ENCODE data around the gene ATG2B. TPM values are rescaled to one million over a fixed set of nuclear protein-coding genes. Genes with fewer than 3 reads are reported as not detected.
A peak's percentile ranks its signal among the peaks of the same experiment; 100 is the strongest.

Gene ATG2B, protein sequence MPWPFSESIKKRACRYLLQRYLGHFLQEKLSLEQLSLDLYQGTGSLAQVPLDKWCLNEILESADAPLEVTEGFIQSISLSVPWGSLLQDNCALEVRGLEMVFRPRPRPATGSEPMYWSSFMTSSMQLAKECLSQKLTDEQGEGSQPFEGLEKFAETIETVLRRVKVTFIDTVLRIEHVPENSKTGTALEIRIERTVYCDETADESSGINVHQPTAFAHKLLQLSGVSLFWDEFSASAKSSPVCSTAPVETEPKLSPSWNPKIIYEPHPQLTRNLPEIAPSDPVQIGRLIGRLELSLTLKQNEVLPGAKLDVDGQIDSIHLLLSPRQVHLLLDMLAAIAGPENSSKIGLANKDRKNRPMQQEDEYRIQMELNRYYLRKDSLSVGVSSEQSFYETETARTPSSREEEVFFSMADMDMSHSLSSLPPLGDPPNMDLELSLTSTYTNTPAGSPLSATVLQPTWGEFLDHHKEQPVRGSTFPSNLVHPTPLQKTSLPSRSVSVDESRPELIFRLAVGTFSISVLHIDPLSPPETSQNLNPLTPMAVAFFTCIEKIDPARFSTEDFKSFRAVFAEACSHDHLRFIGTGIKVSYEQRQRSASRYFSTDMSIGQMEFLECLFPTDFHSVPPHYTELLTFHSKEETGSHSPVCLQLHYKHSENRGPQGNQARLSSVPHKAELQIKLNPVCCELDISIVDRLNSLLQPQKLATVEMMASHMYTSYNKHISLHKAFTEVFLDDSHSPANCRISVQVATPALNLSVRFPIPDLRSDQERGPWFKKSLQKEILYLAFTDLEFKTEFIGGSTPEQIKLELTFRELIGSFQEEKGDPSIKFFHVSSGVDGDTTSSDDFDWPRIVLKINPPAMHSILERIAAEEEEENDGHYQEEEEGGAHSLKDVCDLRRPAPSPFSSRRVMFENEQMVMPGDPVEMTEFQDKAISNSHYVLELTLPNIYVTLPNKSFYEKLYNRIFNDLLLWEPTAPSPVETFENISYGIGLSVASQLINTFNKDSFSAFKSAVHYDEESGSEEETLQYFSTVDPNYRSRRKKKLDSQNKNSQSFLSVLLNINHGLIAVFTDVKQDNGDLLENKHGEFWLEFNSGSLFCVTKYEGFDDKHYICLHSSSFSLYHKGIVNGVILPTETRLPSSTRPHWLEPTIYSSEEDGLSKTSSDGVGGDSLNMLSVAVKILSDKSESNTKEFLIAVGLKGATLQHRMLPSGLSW (N-terminal part only)
- 14.1 TPM for total RNA-seq (ENCODE audit: unreplicated experiment)
- long read RNA-seq, result 0 reads

DNA sequence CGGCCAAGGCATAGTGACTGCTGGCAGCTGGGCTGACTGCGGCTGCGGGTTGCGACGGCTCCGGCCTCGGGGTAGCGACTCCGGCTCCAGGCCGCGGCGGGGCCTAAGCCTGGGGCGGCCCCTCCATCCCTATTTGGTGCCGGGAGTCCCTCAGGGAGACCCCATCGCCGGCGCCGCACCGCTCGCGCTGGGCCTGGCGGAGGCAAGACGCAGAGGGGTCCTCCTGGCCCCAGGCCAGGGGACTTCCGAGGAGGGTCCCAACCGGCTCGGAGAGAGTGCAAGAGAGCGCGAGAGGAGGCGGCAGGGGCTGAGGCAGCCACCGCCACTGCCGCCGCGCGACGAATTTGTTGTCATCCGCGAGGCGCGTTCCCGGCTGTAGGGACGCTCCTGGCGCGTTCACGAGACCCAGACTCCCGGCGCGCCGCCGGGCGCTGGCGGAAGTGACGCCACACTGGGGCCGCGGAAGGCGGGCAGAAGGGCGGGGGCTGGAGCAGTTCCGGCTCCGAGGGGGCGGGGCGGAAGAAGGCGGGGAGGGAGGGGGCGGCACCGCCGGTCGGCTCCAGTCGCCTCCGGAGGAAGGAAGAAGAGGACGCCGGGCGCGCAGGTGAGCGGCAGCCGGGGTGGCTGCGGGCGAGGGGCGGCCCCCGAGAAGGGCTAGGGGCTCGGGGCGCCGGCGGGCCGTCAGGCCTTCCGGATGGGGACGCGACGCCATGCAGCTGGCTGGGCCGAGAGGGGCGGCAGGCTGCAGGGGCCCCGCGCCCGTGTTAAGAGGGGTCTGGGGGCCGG is at the start of gene ATG2B, which contains the start of gene GSKIP:
TSS of gene ATG2B (minus strand) at position 377 of the 786 bp plus-strand sequence. CDS start at position 12, 365 bp downstream.
TSS of gene GSKIP (plus strand) at position 562 of the 786 bp plus-strand sequence. CDS start 18,722 bp downstream, outside the sequence.
- Mint-ChIP-seq H3K4me1 (ENCODE audit: unreplicated experiment) (peaks cover 30% of the 10 kb centered on the region), H3K36me3 (ENCODE audit: low read depth, unreplicated experiment) (no peaks in the 10 kb centered on the region), H3K9me3 (ENCODE audit: unreplicated experiment) (no peaks in the 10 kb centered on the region), H3K27ac (ENCODE audit: unreplicated experiment) (peak within 1 kb of the TSS; percentile 78), H3K4me3 (ENCODE audit: unreplicated experiment) (peak within 1 kb of the TSS; percentile 94), H3K27me3 (ENCODE audit: unreplicated experiment) (peaks cover 4% of the 10 kb centered on the region)
- DNase-seq (ENCODE audit: low spot score), result peak; percentile 96
- TF ChIP-seq, protein P1, sequence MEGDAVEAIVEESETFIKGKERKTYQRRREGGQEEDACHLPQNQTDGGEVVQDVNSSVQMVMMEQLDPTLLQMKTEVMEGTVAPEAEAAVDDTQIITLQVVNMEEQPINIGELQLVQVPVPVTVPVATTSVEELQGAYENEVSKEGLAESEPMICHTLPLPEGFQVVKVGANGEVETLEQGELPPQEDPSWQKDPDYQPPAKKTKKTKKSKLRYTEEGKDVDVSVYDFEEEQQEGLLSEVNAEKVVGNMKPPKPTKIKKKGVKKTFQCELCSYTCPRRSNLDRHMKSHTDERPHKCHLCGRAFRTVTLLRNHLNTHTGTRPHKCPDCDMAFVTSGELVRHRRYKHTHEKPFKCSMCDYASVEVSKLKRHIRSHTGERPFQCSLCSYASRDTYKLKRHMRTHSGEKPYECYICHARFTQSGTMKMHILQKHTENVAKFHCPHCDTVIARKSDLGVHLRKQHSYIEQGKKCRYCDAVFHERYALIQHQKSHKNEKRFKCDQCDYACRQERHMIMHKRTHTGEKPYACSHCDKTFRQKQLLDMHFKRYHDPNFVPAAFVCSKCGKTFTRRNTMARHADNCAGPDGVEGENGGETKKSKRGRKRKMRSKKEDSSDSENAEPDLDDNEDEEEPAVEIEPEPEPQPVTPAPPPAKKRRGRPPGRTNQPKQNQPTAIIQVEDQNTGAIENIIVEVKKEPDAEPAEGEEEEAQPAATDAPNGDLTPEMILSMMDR (IDR thresholded peaks at IDR 0.05; ENCODE audit: unreplicated experiment), result no peak

DNA sequence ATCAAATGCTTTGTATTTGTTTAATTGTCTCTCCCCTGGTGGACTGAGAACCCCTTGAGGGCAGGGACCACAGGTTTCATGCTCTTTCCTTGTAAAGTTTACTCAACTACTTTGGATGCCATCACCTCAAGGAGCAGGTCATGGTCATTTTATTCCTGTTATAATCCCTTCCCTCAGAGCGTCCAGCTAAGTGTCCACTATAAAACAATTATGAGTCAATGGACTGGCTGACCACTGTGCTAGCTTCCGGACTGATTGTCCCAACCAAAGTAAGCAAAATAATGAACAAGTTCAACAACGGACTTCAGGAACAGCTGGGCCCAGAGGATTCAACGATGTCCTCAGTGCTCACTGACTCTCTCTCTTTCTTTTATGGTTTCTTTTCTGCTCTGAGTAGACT is 47.0 kb upstream of the ATG2B start:
- Mint-ChIP-seq H3K4me1 (ENCODE audit: unreplicated experiment) (peaks cover 3% of the 10 kb centered on the region), H3K36me3 (ENCODE audit: low read depth, unreplicated experiment) (no peaks in the 10 kb centered on the region), H3K27me3 (ENCODE audit: unreplicated experiment) (peaks cover 2% of the 10 kb centered on the region), H3K4me3 (ENCODE audit: unreplicated experiment) (no peak overlapping the region), H3K9me3 (ENCODE audit: unreplicated experiment) (no peaks in the 10 kb centered on the region), H3K27ac (ENCODE audit: unreplicated experiment) (no peak overlapping the region)
- no peak for DNase-seq (ENCODE audit: low spot score)
- TF ChIP-seq, protein P1 (IDR thresholded peaks at IDR 0.05; ENCODE audit: unreplicated experiment), result no peak

DNA sequence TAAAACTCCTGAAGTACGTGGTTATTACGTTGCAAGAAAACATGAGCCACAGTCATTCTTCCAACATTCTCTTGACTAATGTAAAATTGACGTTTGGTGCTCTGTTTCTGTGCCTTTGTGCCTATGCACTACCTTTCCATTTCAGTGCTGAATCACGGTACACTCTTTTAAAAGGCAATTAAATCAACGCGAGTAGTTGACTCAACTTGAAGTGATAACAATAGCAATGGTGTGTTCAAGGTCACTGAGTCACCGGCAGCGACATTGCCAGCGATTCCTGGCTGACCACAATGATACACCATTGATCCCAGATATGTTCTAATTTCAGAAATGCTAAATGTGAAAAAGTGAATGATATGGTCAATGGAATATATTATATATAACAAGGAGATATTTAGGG is 46.6 kb upstream of the ATG2B start:
- Mint-ChIP-seq H3K4me3 (ENCODE audit: unreplicated experiment) (no peak overlapping the region), H3K9me3 (ENCODE audit: unreplicated experiment) (no peaks in the 10 kb centered on the region), H3K27me3 (ENCODE audit: unreplicated experiment) (peaks cover 2% of the 10 kb centered on the region), H3K36me3 (ENCODE audit: low read depth, unreplicated experiment) (no peaks in the 10 kb centered on the region), H3K4me1 (ENCODE audit: unreplicated experiment) (peaks cover 3% of the 10 kb centered on the region), H3K27ac (ENCODE audit: unreplicated experiment) (no peak overlapping the region)
- TF ChIP-seq, protein P1 (IDR thresholded peaks at IDR 0.05; ENCODE audit: unreplicated experiment), result no peak
- DNase-seq (ENCODE audit: low spot score), result no peak

DNA sequence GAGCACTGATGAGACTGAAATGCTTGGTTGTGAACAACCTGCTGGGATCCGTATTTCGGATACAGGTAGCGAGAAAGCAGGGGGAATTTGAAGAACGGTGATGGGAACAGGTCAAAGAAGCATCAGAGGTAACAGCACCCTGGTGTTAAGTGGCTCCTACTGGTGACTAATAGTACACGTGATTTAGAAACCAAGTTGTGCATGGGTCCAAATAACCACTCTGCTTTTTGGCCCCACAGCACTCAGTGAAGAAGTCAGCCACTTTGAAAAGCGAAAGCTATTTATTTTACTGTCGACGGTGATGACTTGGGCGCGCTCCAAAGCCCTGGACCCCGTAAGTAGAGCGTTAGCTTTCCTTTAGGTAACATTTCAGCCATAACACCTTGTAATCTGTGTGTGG is 45.5 kb upstream of the ATG2B start:
- no peak overlapping the region for H3K27ac Mint-ChIP-seq (ENCODE audit: unreplicated experiment)

More for the DNA sequence above, 45.5 kb upstream of the ATG2B start:
- Mint-ChIP-seq H3K4me1 (ENCODE audit: unreplicated experiment) (peaks cover 9% of the 10 kb centered on the region), H3K36me3 (ENCODE audit: low read depth, unreplicated experiment) (no peaks in the 10 kb centered on the region), H3K9me3 (ENCODE audit: unreplicated experiment) (no peaks in the 10 kb centered on the region), H3K4me3 (ENCODE audit: unreplicated experiment) (peak overlapping the region; percentile 18), H3K27me3 (ENCODE audit: unreplicated experiment) (peaks cover 2% of the 10 kb centered on the region)
- TF ChIP-seq, protein P1 (IDR thresholded peaks at IDR 0.05; ENCODE audit: unreplicated experiment), result no peak
- DNase-seq (ENCODE audit: low spot score), result no peak
